ENCODE measurements around the gene PCSK6.

The PCSK6 gene

GRCh38 chr15:101522621-101523559 is 33.4 kb upstream of the PCSK6 start:
- DNase-seq = no peak

GRCh38 chr15:101522091-101522490 is 32.6 kb upstream of the PCSK6 start:
- DNase-seq = no peak

- DNase-seq = no peak
These were observed 32.1 kb upstream of the PCSK6 start for GRCh38 chr15:101521591-101521990.

- DNase-seq = no peak
These were observed 31.6 kb upstream of the PCSK6 start for GRCh38 chr15:101521069-101521468.

- DNase-seq = no peak
These were observed 30.9 kb upstream of the PCSK6 start for GRCh38 chr15:101520395-101520794.

- DNase-seq = no peak
These were observed 28.0 kb upstream of the PCSK6 start for GRCh38 chr15:101517504-101517903.

- DNase-seq = no peak
These were observed 24.8 kb upstream of the PCSK6 start for GRCh38 chr15:101514318-101514717.

GRCh38 chr15:101511717-101512116 is 22.2 kb upstream of the PCSK6 start:
- DNase-seq = no peak

- DNase-seq = no peak
These were observed 21.0 kb upstream of the PCSK6 start for GRCh38 chr15:101510212-101511197.

- DNase-seq = no peak
These were observed 19.8 kb upstream of the PCSK6 start for GRCh38 chr15:101509279-101509678.

- DNase-seq = no peak
These were observed 17.0 kb upstream of the PCSK6 start for GRCh38 chr15:101506491-101506890.

- no peak for DNase-seq
These were observed 16.3 kb upstream of the PCSK6 start for GRCh38 chr15:101505610-101506337.

GRCh38 chr15:101504866-101505609 is 15.5 kb upstream of the PCSK6 start:
- DNase-seq = no peak

GRCh38 chr15:101504373-101504772 is 14.9 kb upstream of the PCSK6 start:
- DNase-seq = no peak

- DNase-seq = no peak
These were observed 13.7 kb upstream of the PCSK6 start for GRCh38 chr15:101503296-101503599.

GRCh38 chr15:101502572-101503295 is 13.2 kb upstream of the PCSK6 start:
- DNase-seq = no peak

- DNase-seq = no peak
These were observed 12.3 kb upstream of the PCSK6 start for GRCh38 chr15:101501703-101502373.

GRCh38 chr15:101500865-101501551 is 11.5 kb upstream of the PCSK6 start:
- no peak for DNase-seq

GRCh38 chr15:101499863-101500713 is 10.6 kb upstream of the PCSK6 start:
- no peak for DNase-seq
